K562 (cell line): ENCODE results near the gene KAT6B.

Experiments
- POLR2A ChIP-seq: fragments of 450-650 bp; conservative IDR thresholded peaks from 2 replicates; pipeline ENCODE4 v1.6.1; 2016
- RAD21 ChIP-seq, 2 experiments: fragments of 250-450 bp in 1 of 2; fragments of 450-650 bp in 1 of 2; sonication (Bioruptor Pico) in 1 of 2; formaldehyde crosslinking in 1 of 2; IDR thresholded peaks in 1 of 2; conservative IDR thresholded peaks in 1 of 2; 2 replicates each; pipeline versions ENCODE4 v1.4.0 to v1.8.0; 2020 to 2022; ENCODE audit warnings: mild to moderate bottlenecking in 2 of 2, moderate library complexity in 1 of 2
- SPI1 ChIP-seq: IDR thresholded peaks from 2 replicates; pipeline ENCODE4 v1.6.1; 2011; ENCODE audit warnings: low read depth, low read length, control low read depth, borderline replicate concordance
- ZNF75A ChIP-seq: fragments of 450-650 bp; formaldehyde crosslinking; IDR thresholded peaks from 2 replicates; pipeline ENCODE4 v1.4.0; 2020; ENCODE audit warnings: mild to moderate bottlenecking
- TF ChIP-seq, protein P1 (sequence below): fragments of 450-650 bp; conservative IDR thresholded peaks from 2 replicates; pipeline ENCODE4 v1.6.1; 2016; ENCODE audit warnings: missing genetic modification characterization, low read depth, mild to moderate bottlenecking, control low read depth, missing compliant biosample characterization
- TF ChIP-seq, protein P2 (sequence below), 2 experiments: fragments of 450-650 bp; formaldehyde crosslinking in 1 of 2; IDR thresholded peaks; 2 replicates each; pipeline versions ENCODE4 v1.4.0 to v1.6.1; 2014 to 2020; ENCODE audit warnings: mild to moderate bottlenecking in 2 of 2, borderline replicate concordance in 1 of 2, low read depth in 1 of 2

DNA sequence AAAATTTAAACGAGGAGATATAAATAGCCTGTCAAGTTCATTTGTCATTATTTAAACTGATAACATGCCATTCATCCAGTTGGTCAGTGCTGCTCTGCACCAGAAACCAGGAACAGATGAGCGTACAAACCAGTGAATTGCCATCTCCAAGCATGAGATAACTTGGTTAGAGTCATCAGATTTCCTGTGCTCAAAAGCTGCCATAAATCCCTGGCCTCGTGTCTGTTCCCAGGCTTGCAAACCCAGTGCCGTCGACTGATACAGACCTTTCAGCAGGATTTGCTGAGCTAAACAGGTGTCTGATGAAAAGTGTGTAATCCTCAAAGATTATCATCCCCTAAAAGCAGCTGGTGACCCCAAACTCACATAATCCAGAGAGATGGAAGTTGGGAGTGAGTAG lies 189.0 kb downstream of the KAT6B start:
- TF ChIP-seq SPI1 (no peak), ZNF75A (CRISPR knock-in tag) (no peak), RAD21 (CRISPR knock-in tag; conservative IDR thresholded peaks at IDR 0.05 in 1 of 2, IDR thresholded peaks at IDR 0.05 in 1 of 2) (no peak), POLR2A (no peak)
- TF ChIP-seq, protein P1, sequence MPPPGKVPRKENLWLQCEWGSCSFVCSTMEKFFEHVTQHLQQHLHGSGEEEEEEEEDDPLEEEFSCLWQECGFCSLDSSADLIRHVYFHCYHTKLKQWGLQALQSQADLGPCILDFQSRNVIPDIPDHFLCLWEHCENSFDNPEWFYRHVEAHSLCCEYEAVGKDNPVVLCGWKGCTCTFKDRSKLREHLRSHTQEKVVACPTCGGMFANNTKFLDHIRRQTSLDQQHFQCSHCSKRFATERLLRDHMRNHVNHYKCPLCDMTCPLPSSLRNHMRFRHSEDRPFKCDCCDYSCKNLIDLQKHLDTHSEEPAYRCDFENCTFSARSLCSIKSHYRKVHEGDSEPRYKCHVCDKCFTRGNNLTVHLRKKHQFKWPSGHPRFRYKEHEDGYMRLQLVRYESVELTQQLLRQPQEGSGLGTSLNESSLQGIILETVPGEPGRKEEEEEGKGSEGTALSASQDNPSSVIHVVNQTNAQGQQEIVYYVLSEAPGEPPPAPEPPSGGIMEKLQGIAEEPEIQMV (tag) = no peak
- TF ChIP-seq, protein P2, sequence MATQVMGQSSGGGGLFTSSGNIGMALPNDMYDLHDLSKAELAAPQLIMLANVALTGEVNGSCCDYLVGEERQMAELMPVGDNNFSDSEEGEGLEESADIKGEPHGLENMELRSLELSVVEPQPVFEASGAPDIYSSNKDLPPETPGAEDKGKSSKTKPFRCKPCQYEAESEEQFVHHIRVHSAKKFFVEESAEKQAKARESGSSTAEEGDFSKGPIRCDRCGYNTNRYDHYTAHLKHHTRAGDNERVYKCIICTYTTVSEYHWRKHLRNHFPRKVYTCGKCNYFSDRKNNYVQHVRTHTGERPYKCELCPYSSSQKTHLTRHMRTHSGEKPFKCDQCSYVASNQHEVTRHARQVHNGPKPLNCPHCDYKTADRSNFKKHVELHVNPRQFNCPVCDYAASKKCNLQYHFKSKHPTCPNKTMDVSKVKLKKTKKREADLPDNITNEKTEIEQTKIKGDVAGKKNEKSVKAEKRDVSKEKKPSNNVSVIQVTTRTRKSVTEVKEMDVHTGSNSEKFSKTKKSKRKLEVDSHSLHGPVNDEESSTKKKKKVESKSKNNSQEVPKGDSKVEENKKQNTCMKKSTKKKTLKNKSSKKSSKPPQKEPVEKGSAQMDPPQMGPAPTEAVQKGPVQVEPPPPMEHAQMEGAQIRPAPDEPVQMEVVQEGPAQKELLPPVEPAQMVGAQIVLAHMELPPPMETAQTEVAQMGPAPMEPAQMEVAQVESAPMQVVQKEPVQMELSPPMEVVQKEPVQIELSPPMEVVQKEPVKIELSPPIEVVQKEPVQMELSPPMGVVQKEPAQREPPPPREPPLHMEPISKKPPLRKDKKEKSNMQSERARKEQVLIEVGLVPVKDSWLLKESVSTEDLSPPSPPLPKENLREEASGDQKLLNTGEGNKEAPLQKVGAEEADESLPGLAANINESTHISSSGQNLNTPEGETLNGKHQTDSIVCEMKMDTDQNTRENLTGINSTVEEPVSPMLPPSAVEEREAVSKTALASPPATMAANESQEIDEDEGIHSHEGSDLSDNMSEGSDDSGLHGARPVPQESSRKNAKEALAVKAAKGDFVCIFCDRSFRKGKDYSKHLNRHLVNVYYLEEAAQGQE (IDR thresholded peaks at IDR 0.05; ENCODE audit: borderline replicate concordance) = no peak
- TF ChIP-seq, protein P2 (CRISPR knock-in tag; IDR thresholded peaks at IDR 0.05; ENCODE audit: low read depth) = no peak
